Measurements from ENCODE around the gene IPO8.
"Not testable (repeated sequence)": the region's sequence is repeated elsewhere in the genome, so short reads cannot be mapped to it uniquely, and the experiment has no call there.

IPO8 gene

GRCh38 chr12:30687265-30687986 lies 8.2 kb downstream of the IPO8 start:
- DNase-seq, result no peak

GRCh38 chr12:30679241-30679640 lies 16.4 kb downstream of the IPO8 start:
- DNase-seq, result no peak

DNA sequence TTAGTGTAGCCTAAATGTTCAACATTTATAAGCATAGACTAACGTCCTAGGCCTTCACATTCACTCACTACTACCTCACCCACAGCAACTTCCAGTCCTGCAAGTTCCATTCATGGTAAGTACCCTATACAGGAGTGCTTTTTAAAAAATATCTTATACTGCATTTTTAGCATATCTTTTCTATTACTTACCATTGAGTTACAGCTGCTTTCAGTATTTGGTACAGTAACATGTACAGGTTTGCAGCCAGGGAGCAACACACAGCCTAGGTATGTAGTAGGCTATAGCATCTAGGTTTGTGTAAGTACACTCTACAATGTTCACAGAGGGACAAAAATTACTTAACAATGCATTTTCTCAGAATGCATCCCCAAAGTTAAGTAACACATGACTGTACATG lies 17.4 kb downstream of the IPO8 start:
- DNase-seq, result no peak

GRCh38 chr12:30661210-30661609 lies 34.5 kb downstream of the IPO8 start:
- no peak for DNase-seq

DNA sequence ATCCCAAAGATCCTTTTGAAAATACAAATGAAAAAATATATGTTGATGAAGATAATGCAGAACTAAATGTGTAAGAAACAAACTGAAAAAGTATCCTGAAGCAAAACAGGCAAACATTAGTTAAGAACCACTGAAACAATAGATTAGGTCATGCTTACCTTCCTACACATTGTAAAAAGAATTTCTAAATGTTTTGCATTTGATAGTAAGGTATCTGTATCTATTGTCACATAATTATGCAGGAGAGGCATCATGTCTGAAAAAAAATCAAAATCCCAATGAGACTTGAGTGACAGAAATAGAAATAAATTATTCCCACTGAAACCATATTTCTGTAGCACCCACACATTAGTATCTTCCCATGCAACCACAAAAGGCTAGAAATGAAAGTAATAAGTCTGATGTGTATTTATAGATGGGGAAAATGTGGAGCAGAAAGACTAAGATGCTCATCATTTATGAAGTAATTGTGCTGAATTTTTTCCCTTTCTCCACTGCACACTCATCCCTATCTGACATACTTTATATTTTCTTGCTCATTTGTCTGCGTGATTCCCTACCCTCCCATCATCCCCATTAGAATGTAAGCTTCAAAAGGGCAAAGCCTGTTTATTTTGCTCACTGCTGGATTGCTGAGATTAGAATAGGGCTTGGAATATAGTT lies 43.5 kb downstream of the IPO8 start:
- DNase-seq, result no peak

DNA sequence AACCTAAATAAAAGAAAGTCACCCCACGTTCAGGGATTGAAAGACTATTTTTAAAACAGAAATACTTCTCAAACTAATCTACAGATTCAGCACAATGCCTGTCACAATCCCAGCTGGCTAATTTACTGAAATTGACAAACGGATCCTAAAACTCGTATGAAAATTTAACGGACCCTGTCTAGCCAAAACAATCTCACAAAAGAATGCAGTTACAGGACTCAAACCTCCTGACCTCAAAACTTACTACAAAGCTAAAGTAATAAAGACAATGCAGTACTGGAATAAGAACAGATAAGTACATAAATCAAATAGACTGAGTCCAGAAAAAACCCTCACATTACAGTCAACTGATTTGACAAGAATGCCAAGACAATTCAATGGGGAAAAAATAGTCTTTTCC lies 48.8 kb downstream of the IPO8 start:
- DNase-seq, result no peak

GRCh38 chr12:30643366-30643765 lies 52.3 kb downstream of the IPO8 start:
- DNase-seq, result no peak

DNA sequence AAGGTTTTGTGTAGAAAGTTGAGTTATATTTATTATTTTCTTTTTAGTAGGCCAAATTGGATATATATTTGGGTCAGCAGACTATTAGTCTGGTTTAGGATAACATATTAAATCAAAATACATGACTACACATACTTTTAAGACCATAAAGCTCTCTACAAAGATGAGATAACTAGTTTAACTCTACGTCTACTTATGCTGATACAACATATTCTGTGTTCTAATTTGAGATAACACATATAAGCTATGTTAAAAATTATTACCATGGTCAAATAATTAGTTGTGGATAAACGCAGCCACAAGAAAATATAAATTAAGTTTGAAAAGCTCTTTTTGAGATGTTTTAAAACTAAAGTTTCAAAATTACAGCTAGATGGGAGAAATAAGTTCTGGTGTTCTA lies 55.3 kb downstream of the IPO8 start:
- DNase-seq, result no peak

DNA sequence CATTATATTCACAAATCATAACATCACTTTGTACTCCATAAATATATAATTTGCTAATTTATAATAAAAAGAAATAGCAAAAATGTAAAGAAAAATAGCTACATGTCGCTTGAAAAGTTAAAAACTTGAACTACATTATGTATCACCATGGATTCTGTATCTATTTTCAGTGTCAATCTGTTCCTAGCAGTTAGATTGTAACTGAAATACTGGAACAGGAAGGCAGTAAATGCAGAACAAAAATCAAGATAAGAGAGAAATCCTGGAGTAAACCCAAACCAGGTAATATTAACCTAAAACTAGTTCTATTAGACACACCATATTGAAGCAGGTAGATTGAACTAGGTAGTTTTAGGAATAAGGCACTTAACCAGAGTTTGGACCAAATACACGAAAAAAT lies 60.3 kb downstream of the IPO8 start:
- DNase-seq, result no peak

DNA sequence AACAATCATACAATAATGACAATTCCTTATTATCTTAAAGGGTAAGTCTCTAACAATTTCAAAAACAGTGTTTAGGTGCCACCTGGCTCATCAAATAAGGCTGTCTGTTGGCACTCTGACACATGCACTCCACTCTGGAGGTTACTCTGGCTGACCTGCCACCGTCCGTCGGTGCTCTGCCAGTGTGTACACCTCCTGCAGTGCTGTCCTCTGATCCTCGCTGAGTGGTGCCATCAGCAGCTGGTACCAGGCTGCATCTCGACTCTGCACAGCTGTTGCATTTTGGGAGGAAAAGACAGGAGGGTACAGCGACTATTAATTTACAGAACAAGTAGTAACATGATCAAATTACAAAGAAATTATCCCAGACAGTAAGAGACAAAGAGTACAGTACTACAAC lies 63.9 kb downstream of the IPO8 start:
- no peak for DNase-seq

GRCh38 chr12:30630979-30631285 lies 64.7 kb downstream of the IPO8 start:
- no peak for DNase-seq

DNA sequence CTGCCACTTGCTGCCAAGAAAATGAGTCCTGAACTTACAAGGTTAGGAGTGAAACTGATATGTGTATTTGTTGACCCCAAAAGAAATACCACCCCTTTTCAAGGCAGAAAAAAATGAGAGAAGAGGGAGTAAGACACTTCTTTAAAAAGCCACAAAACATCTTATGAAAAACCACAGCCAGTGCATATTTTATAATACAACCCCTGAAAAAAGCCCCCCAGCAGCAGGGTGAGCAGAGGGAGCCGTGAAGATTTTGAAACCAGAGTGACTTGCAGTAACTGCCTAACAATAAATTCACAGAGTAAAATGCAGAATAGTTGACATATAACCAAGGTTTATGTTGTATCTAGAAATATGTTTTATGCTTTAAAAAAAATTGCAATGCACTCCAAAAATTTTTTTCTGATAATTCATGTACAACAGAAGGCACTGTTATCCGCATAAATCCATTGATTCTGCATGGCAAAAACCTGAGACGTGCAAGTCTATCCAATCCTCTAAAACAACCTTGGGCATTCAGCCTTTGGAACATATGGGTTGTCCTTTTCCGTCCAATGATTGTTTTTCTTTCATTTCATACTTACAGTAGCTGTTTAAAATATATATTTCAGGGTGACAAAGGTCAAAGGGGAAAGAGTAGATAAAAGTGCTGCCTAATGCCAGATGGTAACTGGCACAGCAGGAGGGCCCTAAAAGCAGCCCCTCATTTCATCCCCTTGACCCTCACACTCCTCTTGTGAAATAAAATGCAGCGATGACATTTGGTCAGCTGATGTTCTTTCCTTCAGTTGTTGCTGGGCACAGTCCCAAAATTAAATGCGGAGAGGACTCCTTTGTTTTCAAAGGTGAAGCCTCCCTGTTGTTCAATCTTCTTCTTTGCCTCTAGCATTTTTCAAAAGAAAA lies 65.3 kb downstream of the IPO8 start:
- no peak for DNase-seq

DNA sequence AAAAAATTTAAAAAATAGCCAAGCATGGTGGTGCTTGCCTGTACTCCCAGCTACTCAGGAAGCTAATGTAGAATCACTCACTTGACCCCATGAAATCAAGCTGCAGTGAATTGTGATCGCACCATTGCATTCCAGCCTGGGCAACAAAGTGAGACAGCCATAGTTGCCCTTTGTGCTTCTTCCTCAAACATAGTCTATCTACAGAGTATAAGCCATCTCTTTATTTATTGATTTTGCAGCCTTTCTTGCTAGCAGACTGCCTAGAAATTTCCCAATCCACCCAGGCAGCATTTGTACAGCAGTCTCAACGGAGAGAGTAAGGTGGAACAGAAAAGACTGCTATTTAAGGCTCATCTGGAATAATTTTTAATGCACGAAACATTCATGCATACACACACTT lies 68.8 kb downstream of the IPO8 start:
- DNase-seq, result no peak

GRCh38 chr12:30624009-30624408 lies 71.7 kb downstream of the IPO8 start:
- DNase-seq, result no peak

GRCh38 chr12:30622509-30622908 lies 73.2 kb downstream of the IPO8 start:
- no peak for DNase-seq

DNA sequence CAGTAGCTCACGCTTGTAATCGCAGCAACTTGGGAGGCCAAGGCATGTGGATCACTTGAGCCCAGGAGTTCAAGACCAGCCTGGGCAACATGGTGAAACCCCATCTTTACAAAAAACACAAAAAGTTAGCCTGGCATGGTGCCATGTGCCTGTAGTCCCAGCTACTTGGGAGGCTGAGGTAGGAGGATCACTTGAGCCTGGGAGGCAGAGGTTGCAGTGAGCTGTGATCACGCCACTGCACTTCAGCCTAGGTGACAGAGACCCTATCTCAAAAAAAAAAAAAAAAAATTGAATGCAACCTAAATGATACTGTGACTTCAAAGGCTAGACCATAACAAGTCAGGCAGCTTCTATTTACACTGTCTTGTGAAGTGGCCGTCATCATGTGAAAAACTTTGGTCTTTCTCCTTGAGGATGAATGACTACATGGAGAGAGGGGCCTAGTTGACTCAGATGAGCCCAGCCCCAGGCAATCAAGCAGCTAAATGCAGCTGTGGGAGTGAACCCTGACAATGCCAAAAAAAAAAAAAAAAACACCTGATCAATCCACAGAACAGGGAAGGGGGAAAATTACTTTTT lies 73.9 kb downstream of the IPO8 start:
- not testable (repeated sequence) for DNase-seq

DNA sequence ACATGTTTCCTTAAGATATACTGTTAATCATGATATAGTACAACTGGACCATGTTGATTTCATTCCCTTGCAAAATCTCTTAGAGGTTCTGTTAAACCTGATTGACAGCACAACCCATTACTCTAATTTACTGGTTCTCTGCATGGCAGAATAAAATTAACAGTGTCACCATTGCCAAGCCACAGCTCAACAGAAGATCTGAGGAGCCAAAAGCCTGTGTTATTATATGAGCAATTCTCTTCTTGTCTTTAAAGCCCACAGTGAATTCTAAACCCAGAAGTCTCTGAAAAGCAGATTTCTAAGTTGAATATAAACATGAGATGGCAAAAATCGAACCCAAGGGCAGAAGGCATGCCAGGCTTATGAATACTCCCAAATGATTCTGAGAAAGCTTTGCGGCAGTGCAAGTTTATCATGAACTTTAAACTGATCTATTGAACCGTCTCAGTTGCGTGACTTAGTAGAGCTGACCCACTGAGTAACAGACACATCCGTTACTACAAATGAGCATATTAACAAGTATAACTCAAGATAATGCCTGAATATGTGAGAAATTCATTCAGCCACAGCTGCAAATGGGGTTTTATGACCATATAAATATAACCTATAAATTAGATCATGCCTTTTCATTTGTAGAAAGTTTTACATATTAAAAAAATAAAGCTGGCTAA lies 78.2 kb downstream of the IPO8 start:
- no peak for DNase-seq

DNA sequence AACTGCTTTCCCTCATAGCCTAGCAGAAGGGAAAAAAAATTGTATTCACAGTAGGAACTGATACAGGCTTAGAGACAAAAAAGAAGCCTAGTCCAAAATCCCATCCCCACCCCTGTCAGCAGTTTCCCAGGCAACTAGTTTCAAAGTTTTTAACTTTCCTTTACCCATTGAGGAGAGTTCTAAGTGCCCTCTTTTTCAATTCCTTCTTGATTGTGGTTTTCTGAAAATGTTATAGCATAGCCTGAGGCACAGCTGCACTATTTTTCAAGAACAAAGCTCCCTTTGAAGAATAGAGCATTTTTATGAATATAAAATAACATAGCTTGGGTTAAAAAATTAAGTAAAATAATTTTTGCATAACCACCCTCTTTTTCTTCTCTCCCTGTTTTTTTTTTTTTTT lies 81.6 kb downstream of the IPO8 start:
- DNase-seq, result no peak

DNA sequence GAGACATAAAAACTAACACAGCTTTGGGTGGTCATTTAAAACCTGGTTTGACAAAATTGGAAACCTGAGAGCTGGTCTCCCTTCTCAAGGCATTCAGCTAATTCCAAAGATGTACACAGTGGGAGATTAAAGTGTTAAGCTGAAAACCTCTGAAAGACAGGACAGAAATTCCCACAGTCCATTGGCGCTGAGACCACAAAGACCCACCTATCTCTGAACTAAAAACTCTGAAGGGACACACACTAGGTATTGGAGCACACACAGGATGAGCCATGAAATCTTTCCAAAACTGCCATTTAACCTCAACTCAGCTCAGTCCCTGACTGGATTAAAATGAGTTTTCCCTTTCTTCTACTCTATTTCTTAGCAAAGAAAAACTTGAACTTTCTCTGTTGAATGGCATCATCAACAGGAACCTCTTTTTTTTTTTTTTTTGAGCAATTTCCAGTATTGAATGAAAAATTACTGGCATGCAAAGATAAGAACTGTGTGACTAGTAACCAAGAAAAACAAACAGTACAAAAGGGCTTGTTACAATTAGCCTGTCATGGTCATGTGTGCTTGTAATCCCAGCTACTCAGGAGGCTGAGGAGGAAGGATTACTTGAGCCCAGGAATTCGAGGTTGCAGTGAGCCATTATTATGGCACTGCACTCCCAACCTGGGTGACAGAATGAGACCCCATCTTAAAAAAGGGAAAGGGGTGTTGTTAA lies 82.4 kb downstream of the IPO8 start:
- DNase-seq, result no peak

- no peak for DNase-seq
Observed at GRCh38 chr12:30610718-30611117, 85.0 kb downstream of the IPO8 start.

DNA sequence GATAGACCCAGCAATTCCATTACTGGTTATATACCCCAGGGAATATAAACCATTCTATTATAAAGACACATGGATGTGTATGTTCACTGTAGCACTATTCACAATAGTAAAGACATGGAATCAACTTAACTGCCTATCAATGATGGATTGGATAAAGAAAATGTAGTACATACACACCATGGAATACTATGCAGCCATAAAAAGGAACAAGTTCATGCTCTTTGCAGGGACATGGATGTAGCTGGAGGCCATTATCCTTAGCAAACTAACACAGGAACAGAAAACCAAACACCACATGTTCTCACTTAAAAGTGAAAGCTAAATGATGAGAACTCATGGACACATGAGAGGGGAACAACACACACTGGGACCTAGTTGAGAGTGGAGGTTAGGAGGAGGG lies 85.8 kb downstream of the IPO8 start:
- not testable (repeated sequence) for DNase-seq

- DNase-seq, result not testable (repeated sequence)
Observed at GRCh38 chr12:30604302-30604701, 91.4 kb downstream of the IPO8 start.
